ENCODE results near the gene USP8.

DNA sequence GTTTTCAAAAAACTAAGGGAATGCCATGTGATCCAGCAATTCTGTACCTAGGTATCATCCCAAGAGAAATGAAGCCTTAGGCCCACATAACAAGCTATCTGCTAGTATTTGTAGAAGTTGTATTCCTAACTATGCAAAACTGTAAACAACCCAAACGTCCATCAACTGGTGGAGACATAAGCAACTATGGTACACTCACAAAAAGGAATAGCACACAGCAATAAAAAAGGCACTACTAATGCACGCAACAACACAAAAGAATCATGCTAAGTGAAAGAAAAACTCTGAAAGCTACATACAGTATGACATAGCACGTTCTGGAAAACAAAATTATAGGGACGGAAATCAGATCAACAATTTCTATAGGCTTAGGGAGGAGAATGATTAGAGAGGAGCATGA is 107.0 kb downstream of the USP8 start:
- TF ChIP-seq, protein P1, sequence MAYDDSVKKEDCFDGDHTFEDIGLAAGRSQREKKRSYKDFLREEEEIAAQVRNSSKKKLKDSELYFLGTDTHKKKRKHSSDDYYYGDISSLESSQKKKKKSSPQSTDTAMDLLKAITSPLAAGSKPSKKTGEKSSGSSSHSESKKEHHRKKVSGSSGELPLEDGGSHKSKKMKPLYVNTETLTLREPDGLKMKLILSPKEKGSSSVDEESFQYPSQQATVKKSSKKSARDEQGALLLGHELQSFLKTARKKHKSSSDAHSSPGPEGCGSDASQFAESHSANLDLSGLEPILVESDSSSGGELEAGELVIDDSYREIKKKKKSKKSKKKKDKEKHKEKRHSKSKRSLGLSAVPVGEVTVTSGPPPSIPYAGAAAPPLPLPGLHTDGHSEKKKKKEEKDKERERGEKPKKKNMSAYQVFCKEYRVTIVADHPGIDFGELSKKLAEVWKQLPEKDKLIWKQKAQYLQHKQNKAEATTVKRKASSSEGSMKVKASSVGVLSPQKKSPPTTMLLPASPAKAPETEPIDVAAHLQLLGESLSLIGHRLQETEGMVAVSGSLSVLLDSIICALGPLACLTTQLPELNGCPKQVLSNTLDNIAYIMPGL (CRISPR knock-in tag; IDR thresholded peaks at IDR 0.05; ENCODE audit: borderline replicate concordance), result no peak
- no peak for TF ChIP-seq RFX5 (IDR thresholded peaks at IDR 0.05)
